Neural cell (in vitro differentiated cells): ENCODE data around the gene MPP1. TPM values are rescaled to one million over a fixed set of nuclear protein-coding genes. Genes with fewer than 3 reads are reported as not detected.

Source experiments
- H2AFZ ChIP-seq: fragments of 200-600, 300-800 bp; sonication (generic), shearing (Covaris generic); 2 replicates; pipeline ENCODE4 v1.6.0; 2014; ENCODE audit warnings: low read depth, mild to moderate bottlenecking, antibody characterized with exemption, low read length, moderate library complexity
- H3F3A ChIP-seq: fragments of 200-600 bp; shearing (Covaris generic); 2 replicates; pipeline ENCODE4 v1.6.1; 2016; ENCODE audit warnings: mild to moderate bottlenecking, moderate library complexity, mixed read lengths, antibody characterized with exemption, low read length; ENCODE audit not compliant: insufficient read depth, poor library complexity, severe bottlenecking
- H3K27ac ChIP-seq: fragments of 200-600, 300-800 bp; sonication (generic), shearing (Covaris generic); 2 replicates; pipeline ENCODE4 v1.5.1; 2014; ENCODE audit warnings: mild to moderate bottlenecking, low read length, moderate library complexity
- H3K27me3 ChIP-seq: fragments of 300-800, 200-600 bp; sonication (generic), shearing (Covaris generic); 2 replicates; pipeline ENCODE4 v1.6.0; 2014; ENCODE audit warnings: mild to moderate bottlenecking, low read depth, low read length, moderate library complexity; ENCODE audit not compliant: insufficient read depth
- H3K36me3 ChIP-seq: fragments of 300-800, 200-600 bp; sonication (generic), shearing (Covaris generic); 2 replicates; pipeline ENCODE4 v1.5.1; 2014; ENCODE audit warnings: mild to moderate bottlenecking, antibody characterized with exemption, low read length, moderate library complexity; ENCODE audit not compliant: insufficient read depth
- H3K4me2 ChIP-seq: fragments of 300-800, 200-600 bp; sonication (generic), shearing (Covaris generic); 2 replicates; pipeline ENCODE4 v1.6.0; 2014; ENCODE audit warnings: mild to moderate bottlenecking, low read length
- H3K4me3 ChIP-seq: fragments of 300-800, 200-600 bp; sonication (generic), shearing (Covaris generic); 2 replicates; pipeline ENCODE4 v1.5.1; 2014; ENCODE audit warnings: mild to moderate bottlenecking, low read length, moderate library complexity
- H3K79me2 ChIP-seq: fragments of 200-600 bp; shearing (Covaris generic); replicated peaks from 2 replicates; pipeline ENCODE4 v1.6.0; 2014; ENCODE audit warnings: mild to moderate bottlenecking, low read length, moderate library complexity; ENCODE audit not compliant: insufficient read depth
- H3K9ac ChIP-seq: fragments of 300-800, 200-600 bp; sonication (generic), shearing (Covaris generic); 2 replicates; pipeline ENCODE4 v1.6.1; 2016; ENCODE audit warnings: mild to moderate bottlenecking, low read length, mixed read lengths
- H3K9me2 ChIP-seq: fragments of 200-600 bp; shearing (Covaris generic); 2 replicates; pipeline ENCODE4 v1.6.1; 2016; ENCODE audit warnings: mild to moderate bottlenecking, low read length, mixed read lengths; ENCODE audit not compliant: insufficient read depth
- H3K9me3 ChIP-seq: fragments of 200-600, 300-800 bp; sonication (generic), shearing (Covaris generic); 2 replicates; pipeline ENCODE4 v1.6.1; 2016; ENCODE audit warnings: mild to moderate bottlenecking, mixed run types, low read length, moderate library complexity, mixed read lengths
- H4K20me1 ChIP-seq: fragments of 200-600 bp; shearing (Covaris generic); 2 replicates; pipeline ENCODE4 v1.6.1; 2016; ENCODE audit warnings: mild to moderate bottlenecking, mixed run types; ENCODE audit not compliant: insufficient read depth
- EP300 ChIP-seq: fragments of 450-650 bp; conservative IDR thresholded peaks from 2 replicates; pipeline ENCODE4 v1.6.1; 2014; ENCODE audit warnings: antibody characterized with exemption, mild to moderate bottlenecking, moderate library complexity; ENCODE audit not compliant: poor library complexity, severe bottlenecking
- EZH2 ChIP-seq: fragments of 200-600, 300-800 bp; shearing (Covaris generic), sonication (generic); IDR thresholded peaks from 2 replicates; pipeline ENCODE4 v1.6.1; 2014; ENCODE audit warnings: antibody characterized with exemption, low read length, borderline replicate concordance, mild to moderate bottlenecking; ENCODE audit not compliant: insufficient read depth, poor library complexity, severe bottlenecking
- MXI1 ChIP-seq: fragments of 450-650 bp; conservative IDR thresholded peaks from 2 replicates; pipeline ENCODE4 v1.6.1; 2014; ENCODE audit warnings: antibody characterized with exemption, mild to moderate bottlenecking; ENCODE audit not compliant: poor library complexity, severe bottlenecking
- POLR2AphosphoS5 ChIP-seq: IDR thresholded peaks from 2 replicates; pipeline ENCODE4 v1.6.1; 2012
- RAD21 ChIP-seq: fragments of 450-650 bp; conservative IDR thresholded peaks from 2 replicates; pipeline ENCODE4 v1.6.1; 2014; ENCODE audit warnings: antibody characterized with exemption, mild to moderate bottlenecking, moderate library complexity
- SMC3 ChIP-seq: fragments of 450-650 bp; conservative IDR thresholded peaks from 2 replicates; pipeline ENCODE4 v1.6.1; 2014; ENCODE audit warnings: antibody characterized with exemption, mild to moderate bottlenecking, moderate library complexity; ENCODE audit not compliant: poor library complexity
- TAF1 ChIP-seq: IDR thresholded peaks from 2 replicates; pipeline ENCODE4 v1.6.1; 2012; ENCODE audit warnings: low read depth
- polyA plus RNA-seq: library from polyadenylated mRNA; depleted of rRNA; stranded (reverse); fragments of >200 nt; gene quantifications from 2 replicates; pipeline ENCODE4 v1.2.3, GENCODE V29; 2014
- TF ChIP-seq, protein P1 (sequence below): IDR thresholded peaks from 2 replicates; pipeline ENCODE4 v1.6.1; 2012; ENCODE audit warnings: borderline replicate concordance
- TF ChIP-seq, protein P2 (sequence below): fragments of 450-650 bp; IDR thresholded peaks from 2 replicates; pipeline ENCODE4 v1.5.1; 2014; ENCODE audit warnings: antibody characterized with exemption, mild to moderate bottlenecking, moderate library complexity; ENCODE audit not compliant: poor library complexity, severe bottlenecking

Gene MPP1
- polyA plus RNA-seq, 1 donor from 2014 or later = 17.5 TPM

DNA sequence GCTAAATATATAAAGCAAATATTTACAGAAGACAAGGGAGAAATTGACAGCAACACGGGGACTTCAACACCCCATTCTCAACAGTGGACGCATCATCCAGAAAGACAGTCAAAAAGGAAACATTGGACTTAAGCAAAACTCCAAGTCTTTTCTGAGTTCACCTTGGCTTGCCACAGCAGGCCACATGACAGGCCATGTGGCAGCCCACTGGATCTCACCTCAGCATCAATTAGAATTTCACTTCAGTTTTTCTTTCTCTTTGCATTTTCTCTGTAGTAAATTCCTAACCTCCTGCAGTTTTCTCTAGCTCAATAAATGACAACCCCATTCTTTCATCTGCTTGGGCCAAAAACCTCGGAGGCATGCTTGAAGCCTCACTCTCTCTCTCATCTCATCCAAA is 16.7 kb upstream of the MPP1 start:
- Histone ChIP-seq H3K4me3 (no peak overlapping the region), H3K9ac (no peak overlapping the region), H3K9me3 (no peaks in the 10 kb centered on the region), H3K79me2 (no peaks in the 10 kb centered on the region), H3K36me3 (no peaks in the 10 kb centered on the region), H4K20me1 (no peaks in the 10 kb centered on the region), H3K27me3 (no peaks in the 10 kb centered on the region), H2AFZ (no peak overlapping the region), H3K27ac (no peak overlapping the region), H3F3A (no peaks in the 10 kb centered on the region), H3K9me2 (no peaks in the 10 kb centered on the region), H3K4me2 (no peak overlapping the region)
- TF ChIP-seq EP300 (no peak), MXI1 (no peak), EZH2 (no peak)
- TF ChIP-seq, protein P1, sequence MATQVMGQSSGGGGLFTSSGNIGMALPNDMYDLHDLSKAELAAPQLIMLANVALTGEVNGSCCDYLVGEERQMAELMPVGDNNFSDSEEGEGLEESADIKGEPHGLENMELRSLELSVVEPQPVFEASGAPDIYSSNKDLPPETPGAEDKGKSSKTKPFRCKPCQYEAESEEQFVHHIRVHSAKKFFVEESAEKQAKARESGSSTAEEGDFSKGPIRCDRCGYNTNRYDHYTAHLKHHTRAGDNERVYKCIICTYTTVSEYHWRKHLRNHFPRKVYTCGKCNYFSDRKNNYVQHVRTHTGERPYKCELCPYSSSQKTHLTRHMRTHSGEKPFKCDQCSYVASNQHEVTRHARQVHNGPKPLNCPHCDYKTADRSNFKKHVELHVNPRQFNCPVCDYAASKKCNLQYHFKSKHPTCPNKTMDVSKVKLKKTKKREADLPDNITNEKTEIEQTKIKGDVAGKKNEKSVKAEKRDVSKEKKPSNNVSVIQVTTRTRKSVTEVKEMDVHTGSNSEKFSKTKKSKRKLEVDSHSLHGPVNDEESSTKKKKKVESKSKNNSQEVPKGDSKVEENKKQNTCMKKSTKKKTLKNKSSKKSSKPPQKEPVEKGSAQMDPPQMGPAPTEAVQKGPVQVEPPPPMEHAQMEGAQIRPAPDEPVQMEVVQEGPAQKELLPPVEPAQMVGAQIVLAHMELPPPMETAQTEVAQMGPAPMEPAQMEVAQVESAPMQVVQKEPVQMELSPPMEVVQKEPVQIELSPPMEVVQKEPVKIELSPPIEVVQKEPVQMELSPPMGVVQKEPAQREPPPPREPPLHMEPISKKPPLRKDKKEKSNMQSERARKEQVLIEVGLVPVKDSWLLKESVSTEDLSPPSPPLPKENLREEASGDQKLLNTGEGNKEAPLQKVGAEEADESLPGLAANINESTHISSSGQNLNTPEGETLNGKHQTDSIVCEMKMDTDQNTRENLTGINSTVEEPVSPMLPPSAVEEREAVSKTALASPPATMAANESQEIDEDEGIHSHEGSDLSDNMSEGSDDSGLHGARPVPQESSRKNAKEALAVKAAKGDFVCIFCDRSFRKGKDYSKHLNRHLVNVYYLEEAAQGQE = no peak

DNA sequence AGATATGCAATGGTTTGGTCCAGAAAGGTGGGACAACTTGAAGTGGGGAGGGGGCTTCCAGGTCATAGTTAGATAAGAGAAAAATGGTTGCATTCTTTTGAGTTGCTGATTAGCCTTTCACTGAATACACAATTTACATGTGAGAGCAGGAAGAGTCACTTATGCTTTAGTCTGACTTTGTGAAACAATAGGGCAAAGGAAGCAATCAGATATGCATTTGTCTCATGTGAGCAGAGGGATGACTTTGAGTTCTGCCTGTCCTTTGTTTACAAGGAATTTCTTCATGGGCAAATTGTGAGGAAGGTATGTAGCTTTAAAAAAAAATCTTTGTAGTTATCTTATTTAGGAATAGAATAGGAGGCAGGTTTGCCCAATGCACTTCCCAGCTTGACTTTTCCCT is 16.2 kb upstream of the MPP1 start:
- H3K36me3 ChIP-seq = no peaks in the 10 kb centered on the region
- H3K9ac ChIP-seq = no peak overlapping the region
- H3K9me3 ChIP-seq = no peaks in the 10 kb centered on the region
- no peaks in the 10 kb centered on the region for H3K9me2 ChIP-seq
- TF ChIP-seq SMC3 = no peak
- TF ChIP-seq, protein P2, sequence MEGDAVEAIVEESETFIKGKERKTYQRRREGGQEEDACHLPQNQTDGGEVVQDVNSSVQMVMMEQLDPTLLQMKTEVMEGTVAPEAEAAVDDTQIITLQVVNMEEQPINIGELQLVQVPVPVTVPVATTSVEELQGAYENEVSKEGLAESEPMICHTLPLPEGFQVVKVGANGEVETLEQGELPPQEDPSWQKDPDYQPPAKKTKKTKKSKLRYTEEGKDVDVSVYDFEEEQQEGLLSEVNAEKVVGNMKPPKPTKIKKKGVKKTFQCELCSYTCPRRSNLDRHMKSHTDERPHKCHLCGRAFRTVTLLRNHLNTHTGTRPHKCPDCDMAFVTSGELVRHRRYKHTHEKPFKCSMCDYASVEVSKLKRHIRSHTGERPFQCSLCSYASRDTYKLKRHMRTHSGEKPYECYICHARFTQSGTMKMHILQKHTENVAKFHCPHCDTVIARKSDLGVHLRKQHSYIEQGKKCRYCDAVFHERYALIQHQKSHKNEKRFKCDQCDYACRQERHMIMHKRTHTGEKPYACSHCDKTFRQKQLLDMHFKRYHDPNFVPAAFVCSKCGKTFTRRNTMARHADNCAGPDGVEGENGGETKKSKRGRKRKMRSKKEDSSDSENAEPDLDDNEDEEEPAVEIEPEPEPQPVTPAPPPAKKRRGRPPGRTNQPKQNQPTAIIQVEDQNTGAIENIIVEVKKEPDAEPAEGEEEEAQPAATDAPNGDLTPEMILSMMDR = no peak
- TF ChIP-seq, protein P1 = no peak
- no peak for TF ChIP-seq POLR2AphosphoS5
- TF ChIP-seq EP300 = no peak
- no peak for TF ChIP-seq EZH2
- no peak for TF ChIP-seq MXI1
- no peak for TF ChIP-seq TAF1
- no peak for TF ChIP-seq RAD21
- H4K20me1 ChIP-seq = no peaks in the 10 kb centered on the region
- H2AFZ ChIP-seq = no peak overlapping the region
- no peaks in the 10 kb centered on the region for H3F3A ChIP-seq
- H3K27me3 ChIP-seq = no peaks in the 10 kb centered on the region
- H3K79me2 ChIP-seq = no peaks in the 10 kb centered on the region
- no peak overlapping the region for H3K4me2 ChIP-seq
- H3K27ac ChIP-seq = no peak overlapping the region
- H3K4me3 ChIP-seq = no peak overlapping the region
